ENCODE results near the gene ITSN2. TPM values are rescaled to one million over a fixed set of nuclear protein-coding genes. Genes with fewer than 3 reads are reported as not detected.

Gene ITSN2
- total and polyA plus RNA-seq, 2 of the 8 experiments (the other 6 are each of a cell fraction or from before 2014, with no cell fraction given): 9.3 to 17.0 TPM

GRCh38 chr2:24206242-24206641, 154.1 kb downstream of the ITSN2 start (continued):
- TF ChIP-seq CHD7 (IDR thresholded peaks at IDR 0.05; ENCODE audit: insufficient replicate concordance, low read length) (no peak), POLR2A (IDR thresholded peaks at IDR 0.05; ENCODE audit: control extremely low read depth in 1 of 2, low read depth in 2 of 2, low read length in 2 of 2) (no peak), SP4 (IDR thresholded peaks at IDR 0.05; ENCODE audit: low read length) (no peak), BCL11A (IDR thresholded peaks at IDR 0.05; ENCODE audit: low read depth in 2 of 2, low read length in 2 of 2) (no peak), RAD21 (IDR thresholded peaks at IDR 0.05 in 1 of 2, conservative IDR thresholded peaks at IDR 0.05 in 1 of 2; ENCODE audit: low read depth in 2 of 2, low read length in 2 of 2) (no peak), POU5F1 (IDR thresholded peaks at IDR 0.05; ENCODE audit: low read depth, low read length) (no peak), GTF2F1 (IDR thresholded peaks at IDR 0.05; ENCODE audit: borderline replicate concordance, low read depth, low read length) (no peak), HDAC6 (IDR thresholded peaks at IDR 0.05; ENCODE audit: low read depth, low read length) (no peak), FOSL1 (IDR thresholded peaks at IDR 0.05; ENCODE audit: insufficient read depth, low read depth, low read length) (no peak), YY1 (IDR thresholded peaks at IDR 0.05; ENCODE audit: low read depth, low read length) (no peak), KDM4A (IDR thresholded peaks at IDR 0.05; ENCODE audit: low read depth, low read length, severe bottlenecking) (no peak), SIRT6 (IDR thresholded peaks at IDR 0.05; ENCODE audit: low read length) (no peak), POLR2AphosphoS5 (IDR thresholded peaks at IDR 0.05; ENCODE audit: low read depth, low read length) (no peak)

All from H1 (cell line).